ENCODE data around the gene SPON1.
A peak's percentile ranks its signal among the peaks of the same experiment; 100 is the strongest.
"Not testable (repeated sequence)": the region's sequence is repeated elsewhere in the genome, so short reads cannot be mapped to it uniquely, and the experiment has no call there.

The SPON1 gene

DNA sequence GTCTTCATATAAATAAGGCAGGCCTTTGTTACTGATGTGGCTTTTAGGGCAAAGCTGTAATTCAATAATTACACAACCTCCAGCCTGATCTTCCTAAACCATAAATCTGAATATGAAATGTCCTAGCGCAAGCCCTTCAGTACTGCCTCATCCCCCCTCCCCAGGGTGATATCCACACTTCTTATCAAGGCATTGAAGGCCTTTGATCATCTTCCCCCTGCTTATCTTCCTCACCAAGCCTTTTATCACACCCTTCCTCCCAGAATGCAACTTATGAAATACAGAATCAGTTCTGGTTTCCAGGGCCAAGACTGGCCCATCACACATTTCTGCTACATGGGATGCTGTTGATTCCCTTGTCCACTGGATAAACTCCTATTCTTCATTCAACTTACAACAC is 12.1 kb downstream of the SPON1 start:
- TF ChIP-seq, protein P1, sequence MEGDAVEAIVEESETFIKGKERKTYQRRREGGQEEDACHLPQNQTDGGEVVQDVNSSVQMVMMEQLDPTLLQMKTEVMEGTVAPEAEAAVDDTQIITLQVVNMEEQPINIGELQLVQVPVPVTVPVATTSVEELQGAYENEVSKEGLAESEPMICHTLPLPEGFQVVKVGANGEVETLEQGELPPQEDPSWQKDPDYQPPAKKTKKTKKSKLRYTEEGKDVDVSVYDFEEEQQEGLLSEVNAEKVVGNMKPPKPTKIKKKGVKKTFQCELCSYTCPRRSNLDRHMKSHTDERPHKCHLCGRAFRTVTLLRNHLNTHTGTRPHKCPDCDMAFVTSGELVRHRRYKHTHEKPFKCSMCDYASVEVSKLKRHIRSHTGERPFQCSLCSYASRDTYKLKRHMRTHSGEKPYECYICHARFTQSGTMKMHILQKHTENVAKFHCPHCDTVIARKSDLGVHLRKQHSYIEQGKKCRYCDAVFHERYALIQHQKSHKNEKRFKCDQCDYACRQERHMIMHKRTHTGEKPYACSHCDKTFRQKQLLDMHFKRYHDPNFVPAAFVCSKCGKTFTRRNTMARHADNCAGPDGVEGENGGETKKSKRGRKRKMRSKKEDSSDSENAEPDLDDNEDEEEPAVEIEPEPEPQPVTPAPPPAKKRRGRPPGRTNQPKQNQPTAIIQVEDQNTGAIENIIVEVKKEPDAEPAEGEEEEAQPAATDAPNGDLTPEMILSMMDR (IDR thresholded peaks at IDR 0.05; ENCODE audit: low read depth, low read length), result no peak
- DNase-seq (ENCODE audit: low read depth in 2 of 2), result no peak
- H3K4me3 ChIP-seq (replicated peaks in 1 of 2; ENCODE audit: low read depth in 2 of 2, low read length in 2 of 2), result no peak overlapping the region

DNA sequence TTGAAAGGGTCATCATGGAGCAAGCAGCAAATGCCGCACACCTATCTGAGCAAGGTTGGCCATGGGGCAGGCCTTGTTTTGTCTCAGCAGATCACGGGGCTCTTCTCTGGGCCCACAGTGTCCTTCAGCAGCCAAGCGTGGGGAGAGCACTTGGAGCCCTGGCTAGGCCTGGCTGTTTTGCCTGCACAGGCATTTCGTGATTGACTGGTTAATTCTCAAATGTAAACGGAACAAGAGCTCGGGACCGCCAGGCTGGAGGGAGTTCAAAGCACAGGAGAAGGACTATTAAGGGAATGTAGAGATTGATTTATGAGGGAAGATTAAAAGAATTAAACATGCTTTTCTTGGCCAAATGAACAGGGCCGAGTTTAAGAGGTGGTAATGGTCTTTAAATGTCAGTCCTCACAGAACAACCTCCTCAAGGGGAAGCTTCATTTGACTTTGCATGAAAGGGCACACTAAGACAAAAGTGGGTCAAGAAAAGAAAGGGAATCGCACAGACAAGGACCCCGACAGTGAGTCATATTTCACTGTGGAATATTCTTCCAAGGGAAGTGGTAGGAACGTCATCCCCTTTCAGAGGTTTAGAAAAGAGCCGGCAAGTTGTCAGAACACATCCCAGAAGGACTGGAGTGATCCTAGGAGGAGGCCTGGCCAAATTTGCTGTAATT is 20.7 kb downstream of the SPON1 start:
- TF ChIP-seq, protein P1 (IDR thresholded peaks at IDR 0.05; ENCODE audit: low read depth, low read length), result no peak
- no peak overlapping the region for H3K4me3 ChIP-seq (replicated peaks in 1 of 2; ENCODE audit: low read depth in 2 of 2, low read length in 2 of 2)
- DNase-seq (ENCODE audit: low read depth in 2 of 2), result no peak

DNA sequence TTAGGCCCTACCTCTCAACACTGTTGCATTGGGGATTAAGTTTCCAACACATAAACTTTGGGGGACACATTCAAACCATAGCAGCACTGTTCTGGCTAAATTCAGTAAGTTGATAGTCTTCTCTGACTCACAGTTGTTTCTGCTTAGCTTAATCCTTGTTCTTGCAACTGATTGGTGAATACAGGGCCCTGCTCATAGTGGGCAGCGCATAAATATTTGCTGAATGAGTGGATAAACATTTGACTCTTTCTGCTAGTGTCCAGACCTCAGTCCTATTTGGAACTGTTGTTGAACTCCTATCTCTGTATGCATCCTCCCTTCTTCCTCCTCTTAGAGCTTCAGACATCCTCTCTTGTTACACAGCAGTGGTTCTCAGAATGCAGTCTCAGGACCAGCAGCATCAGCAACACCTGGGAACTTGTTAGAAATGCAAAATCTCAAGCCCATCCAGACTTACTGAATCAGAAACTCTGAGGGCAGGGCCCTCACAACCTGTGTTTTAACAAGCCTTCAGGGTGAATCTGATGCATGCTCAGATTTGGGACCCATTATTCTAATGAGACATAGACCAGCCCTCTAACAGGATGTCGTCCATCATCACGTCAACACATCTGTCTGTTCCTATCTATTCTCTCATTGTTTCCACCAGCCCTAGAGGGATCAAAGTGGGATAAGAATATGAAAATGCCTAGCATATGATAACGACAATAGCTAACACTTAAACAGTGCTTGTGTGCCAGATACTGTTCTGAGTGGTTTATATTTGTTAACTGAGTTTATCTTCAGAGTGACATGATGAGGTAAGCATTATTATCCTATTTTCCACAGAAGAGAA is 22.3 kb downstream of the SPON1 start:
- peak; percentile 4 to 69 for DNase-seq (ENCODE audit: low read depth in 2 of 2)
- TF ChIP-seq, protein P1 (IDR thresholded peaks at IDR 0.05; ENCODE audit: low read depth, low read length), result no peak
- no peak overlapping the region for H3K4me3 ChIP-seq (replicated peaks in 1 of 2; ENCODE audit: low read depth in 2 of 2, low read length in 2 of 2)

DNA sequence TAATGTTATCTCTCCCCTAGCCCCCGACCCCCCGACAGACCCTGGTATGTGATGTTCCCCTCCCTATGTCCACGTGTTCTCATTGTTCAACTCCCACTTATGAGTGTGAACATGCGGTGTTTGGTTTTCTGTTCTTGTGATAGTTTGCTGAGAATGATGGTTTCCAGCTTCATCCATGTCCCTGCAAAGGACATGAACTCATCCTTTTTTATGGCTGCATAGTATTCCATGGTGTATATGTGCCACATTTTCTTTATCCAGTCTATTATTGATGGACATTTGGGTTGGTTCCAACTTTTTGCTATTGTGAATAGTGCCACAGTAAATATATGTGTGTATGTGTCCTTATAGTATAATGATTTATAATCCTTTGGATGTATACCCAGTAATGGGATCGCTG is 24.2 kb downstream of the SPON1 start:
- not testable (repeated sequence) for H3K4me3 ChIP-seq (replicated peaks in 1 of 2; ENCODE audit: low read depth in 2 of 2, low read length in 2 of 2); DNase-seq (ENCODE audit: low read depth in 2 of 2)

DNA sequence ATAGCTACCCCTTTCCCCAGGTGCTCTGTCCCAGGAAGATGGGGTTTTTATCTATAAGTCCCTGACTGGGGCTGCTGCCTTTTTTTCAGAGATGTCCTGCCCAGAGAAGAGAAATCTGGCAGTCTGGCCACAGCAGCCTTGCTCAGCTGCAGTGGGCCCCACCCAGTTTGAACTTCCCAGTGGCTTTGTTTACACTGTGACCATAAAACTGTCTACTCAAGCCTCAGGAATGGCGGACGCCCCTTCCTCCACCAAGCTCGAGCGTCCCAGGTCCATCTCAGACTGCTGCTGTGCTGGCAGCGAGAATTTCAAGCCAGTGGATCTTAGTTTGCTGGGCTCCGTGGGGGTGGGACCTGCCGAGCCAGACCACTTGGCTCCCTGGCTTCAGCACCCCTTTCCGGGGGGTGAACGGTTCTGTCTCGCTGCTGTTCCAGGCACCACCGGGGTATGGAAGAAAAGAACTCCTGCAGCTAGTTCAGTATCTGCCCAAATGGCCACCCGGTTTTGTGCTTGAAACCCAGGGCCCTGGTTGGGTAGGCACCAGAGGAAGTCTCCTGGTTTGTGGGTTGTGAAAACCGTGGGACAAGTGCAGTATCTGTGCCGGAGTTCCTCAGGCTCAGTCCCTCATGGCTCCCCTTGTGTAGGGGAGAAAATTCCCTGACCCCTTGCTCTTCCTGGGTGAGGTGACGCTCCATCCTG is 29.8 kb downstream of the SPON1 start:
- DNase-seq (ENCODE audit: low read depth in 2 of 2); H3K4me3 ChIP-seq (replicated peaks in 1 of 2; ENCODE audit: low read depth in 2 of 2, low read length in 2 of 2): not testable (repeated sequence)

DNA sequence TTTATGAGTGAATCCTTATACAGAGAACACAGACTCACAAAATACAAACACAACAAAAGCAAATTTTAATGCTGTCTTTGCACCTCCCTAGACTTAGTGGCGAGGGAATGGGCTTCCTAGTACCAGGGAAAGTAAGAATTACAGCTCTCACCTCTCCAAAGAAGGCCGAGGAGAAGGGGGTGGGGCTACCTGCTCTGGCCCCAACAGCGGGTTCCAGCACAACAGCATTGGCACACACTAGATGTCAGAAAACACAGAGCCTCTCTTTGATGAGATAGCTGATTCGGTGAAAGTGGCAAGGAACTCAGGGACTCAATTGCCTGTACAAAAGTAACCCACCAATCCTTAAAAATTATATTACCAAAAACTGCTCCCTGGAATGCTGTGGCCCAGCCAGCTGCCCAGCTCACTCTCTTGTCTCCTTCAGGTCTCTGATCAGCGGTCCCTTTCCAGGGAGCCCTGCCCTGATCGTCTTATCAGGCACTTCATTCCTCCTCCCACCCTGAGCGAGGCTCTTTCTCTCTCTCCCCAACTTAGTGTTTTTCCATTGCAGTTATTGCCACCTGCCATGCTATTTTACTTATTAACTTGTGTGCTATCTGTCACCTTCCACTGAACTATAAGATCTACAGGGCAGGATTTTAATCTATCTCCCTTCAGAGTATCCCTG is 30.7 kb downstream of the SPON1 start:
- H3K4me3 ChIP-seq (replicated peaks in 1 of 2; ENCODE audit: low read depth in 2 of 2, low read length in 2 of 2), result no peak overlapping the region
- DNase-seq (ENCODE audit: low read depth in 2 of 2), result no peak
- TF ChIP-seq, protein P1 (IDR thresholded peaks at IDR 0.05; ENCODE audit: low read depth, low read length), result no peak

DNA sequence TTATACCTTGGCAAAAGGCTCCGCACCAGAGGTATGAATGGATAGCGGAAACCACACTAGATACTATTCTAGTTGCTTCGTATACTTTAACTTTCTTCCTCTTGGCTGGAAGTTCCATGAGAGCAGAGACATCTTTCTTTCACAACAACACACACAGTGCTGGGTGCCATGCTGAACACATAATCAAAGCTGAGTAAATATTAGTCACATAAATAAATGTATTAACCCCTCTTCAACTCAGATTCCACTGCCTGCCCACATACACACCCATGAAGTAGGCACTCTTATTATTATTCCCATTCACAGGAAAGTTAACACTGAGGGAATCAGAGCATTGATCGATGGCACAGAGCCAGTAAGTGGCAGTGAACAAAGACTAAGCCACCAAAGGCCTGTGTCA is 35.4 kb downstream of the SPON1 start:
- DNase-seq (ENCODE audit: low read depth in 2 of 2), result no peak
- H3K4me3 ChIP-seq (replicated peaks in 1 of 2; ENCODE audit: low read depth in 2 of 2, low read length in 2 of 2), result no peak overlapping the region
- TF ChIP-seq, protein P1 (IDR thresholded peaks at IDR 0.05; ENCODE audit: low read depth, low read length), result no peak

All from cardiac fibroblast (primary cell).